ENCODE results near the gene CACNG5.

CACNG5 gene

DNA sequence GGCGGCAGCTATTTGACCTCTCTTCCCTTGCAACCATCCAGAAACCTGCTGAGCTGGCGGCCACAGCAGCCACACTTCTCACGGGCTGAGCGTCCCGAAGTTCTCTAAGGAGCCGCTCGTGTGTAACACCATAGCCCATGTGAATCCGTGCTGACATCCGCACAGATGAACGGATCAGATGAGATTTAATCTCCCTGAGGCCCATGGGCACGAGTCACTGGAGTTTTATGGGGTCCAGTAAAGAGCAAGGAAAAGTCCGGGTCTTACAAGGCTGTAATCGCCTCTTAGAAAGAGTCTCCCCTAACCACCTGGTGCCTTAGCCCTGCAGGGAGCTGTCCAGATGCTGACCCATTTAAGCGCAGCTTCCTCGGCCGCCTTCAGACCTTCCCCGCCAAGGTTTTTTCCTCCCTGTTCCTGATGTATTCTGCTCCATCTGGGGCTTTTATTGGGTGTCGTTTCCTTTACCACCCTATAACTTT, 5.5 kb upstream of the CACNG5 start:
- no peak for DNase-seq

- DNase-seq = no peak
Observed at GRCh38 chr17:66829883-66830282, 5.0 kb upstream of the CACNG5 start.

DNA sequence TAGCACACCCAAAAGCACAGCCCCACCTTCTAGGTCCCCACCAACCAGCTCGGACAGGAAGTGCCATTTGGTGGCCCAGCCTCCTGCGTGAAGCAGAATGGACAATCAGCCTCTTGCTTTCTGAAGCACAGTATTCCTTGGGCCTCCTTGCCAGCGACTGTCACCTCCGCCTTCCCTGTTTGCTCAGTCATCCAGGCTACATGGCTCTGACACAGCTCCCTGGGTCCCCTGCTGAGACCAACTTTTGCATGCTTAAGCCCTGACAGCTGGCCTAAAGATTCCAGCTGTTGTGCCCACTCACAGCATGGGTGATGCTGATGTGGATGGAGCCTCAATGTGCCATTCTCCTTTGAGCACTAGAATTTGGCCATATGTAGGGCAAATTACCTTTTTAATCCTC, 4.5 kb upstream of the CACNG5 start:
- no peak for DNase-seq

DNA sequence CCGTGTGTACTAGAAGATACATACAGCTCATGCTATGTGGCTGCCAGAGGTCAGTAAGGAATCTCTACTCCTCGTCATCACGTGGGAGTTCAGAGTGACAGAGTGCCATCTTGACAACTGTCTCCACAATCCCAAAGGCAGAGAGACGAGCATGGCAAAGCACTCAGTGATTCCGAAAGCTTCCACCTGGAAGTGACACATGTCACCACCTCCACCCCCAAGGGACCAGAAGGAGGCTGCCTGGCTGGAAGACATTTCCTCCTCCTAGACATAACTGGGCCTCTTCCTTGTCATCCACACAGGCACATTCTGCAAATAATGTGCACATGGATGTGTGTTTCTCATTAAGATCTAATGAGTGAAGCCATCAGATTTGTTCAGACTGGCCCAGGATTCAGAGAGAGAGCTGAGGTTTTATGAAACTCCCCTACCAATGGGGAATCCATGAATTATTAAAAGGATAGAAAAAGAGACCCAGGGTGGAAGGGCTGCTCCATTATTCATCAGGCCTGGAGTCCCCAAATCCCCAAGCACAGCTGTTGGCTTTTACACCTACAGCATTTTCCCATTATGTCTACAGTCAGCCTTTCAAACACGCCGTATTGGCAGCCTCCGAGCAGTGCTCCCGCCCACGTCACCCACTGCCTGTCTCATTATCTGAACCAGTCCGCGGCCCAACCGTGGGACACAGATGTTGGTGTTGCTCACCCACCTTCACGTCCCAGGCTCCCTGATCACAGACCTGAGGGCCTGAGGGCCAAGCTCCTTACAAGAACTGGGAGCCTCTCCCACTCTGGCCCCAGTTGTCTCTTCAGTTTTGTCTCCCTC, 3.3 kb upstream of the CACNG5 start:
- no peak for DNase-seq

GRCh38 chr17:66833201-66833600, 1.7 kb upstream of the CACNG5 start:
- DNase-seq = no peak

DNA sequence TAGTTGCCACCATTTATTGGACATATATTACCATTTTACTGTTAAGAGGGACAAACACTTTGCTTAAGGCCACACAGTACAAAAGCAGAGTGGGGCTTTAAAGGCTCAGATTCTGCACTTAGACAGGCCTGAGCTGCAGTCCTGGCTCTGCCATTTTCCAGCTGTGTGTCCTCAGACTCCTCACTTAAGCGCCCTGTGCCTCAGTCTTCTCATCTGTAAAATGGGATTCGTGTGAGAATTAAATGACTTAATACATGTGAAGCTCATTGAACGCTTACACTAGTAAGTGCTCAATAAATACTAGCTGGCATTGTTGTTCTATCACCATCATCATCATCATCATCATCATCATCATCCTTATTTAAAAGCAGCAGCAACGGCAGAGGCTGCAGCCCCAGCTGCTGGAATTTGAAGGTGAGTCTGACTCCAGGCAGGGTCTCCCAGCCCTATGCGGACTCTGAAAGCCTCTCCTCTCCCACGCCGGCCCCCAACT, 445 bp upstream of the CACNG5 start:
- DNase-seq = no peak

DNA sequence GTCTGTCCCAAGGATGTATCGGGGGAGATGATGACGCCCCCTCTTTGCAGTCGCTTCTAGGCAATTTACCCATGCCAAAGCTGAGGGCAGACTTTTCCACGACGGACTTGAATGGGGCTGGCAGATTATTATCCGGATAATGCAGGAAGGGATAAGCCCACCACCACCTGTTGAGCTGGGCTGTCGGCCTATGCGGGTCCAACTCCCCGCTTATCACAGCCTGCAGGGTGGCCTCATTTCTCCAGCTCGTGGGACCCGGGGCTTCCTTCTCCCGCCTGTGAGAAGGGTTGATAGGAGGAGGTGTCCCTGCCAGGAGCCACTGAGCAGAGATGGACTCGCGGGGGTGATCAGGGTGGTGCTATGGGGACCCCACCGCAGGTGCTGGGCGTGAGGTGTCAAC, 559 bp downstream of the CACNG5 start:
- DNase-seq = no peak

- no peak for DNase-seq
Observed at GRCh38 chr17:66836063-66837005, 1.4 kb downstream of the CACNG5 start.

DNA sequence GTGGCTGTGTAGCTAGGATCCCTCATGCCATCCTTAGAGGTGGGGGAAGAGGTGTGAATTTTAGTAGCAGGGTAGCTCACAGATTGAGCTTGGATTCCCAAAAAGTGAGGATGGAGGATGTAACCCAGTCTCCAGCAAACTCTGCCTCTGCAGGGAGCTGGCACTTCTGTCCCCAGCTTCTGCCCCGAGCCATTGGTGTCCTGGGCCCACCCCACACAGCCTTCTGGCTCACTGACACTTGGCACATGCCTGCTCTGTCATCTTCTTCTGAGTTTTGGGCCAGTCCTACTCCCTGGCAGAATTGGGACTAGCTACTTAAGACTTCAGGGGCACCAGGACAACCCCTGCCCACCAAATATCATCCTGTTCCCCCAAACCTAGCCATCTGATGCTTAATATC, 2.3 kb downstream of the CACNG5 start:
- no peak for DNase-seq

GRCh38 chr17:66837885-66838665, 3.2 kb downstream of the CACNG5 start:
- no peak for DNase-seq

DNA sequence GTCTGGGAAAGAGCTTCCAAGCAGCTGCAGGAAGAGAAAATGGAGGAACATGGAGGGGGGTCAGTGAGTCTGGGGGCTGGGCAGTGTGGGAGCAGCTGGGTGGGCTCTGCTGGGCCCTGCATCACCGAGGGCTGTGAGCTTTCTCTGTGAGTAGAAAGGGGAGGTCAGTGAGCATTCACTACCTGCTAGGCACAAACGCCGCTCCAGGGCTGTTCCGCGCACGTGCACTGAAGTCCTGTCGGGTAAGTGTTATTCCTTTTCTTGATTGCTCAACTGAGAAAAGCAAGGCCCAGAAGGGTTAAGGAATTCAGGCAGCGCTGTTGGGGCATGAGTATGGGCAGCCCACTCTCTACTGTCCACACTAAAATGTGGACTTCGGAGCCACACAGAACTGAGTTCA, 4.7 kb downstream of the CACNG5 start:
- no peak for DNase-seq

GRCh38 chr17:66840061-66840460, 5.1 kb downstream of the CACNG5 start:
- DNase-seq = no peak

GRCh38 chr17:66841328-66841727, 6.4 kb downstream of the CACNG5 start:
- DNase-seq = no peak

- DNase-seq = no peak
Observed at GRCh38 chr17:66841744-66842143, 6.8 kb downstream of the CACNG5 start.

- DNase-seq = no peak
Observed at GRCh38 chr17:66842505-66842904, 7.6 kb downstream of the CACNG5 start.

DNA sequence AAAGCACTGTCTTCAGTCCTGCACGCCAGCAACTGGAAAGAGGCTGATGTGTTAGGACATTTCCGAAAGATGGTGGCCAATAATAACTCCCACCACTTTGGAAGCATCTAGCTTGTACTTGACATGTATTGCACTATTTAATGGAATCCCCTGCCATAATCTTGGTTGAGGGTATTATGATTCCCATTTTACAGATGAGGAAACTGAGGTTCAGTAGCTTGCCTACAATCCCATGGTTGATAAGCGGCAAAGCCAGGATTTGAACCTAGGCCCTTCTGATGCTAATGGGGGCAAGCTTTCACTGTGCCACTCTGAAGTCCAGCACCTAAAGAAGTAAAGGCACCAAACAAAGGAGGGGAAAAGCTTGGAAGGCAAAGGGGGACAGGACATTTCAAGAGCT, 8.0 kb downstream of the CACNG5 start:
- DNase-seq = no peak

DNA sequence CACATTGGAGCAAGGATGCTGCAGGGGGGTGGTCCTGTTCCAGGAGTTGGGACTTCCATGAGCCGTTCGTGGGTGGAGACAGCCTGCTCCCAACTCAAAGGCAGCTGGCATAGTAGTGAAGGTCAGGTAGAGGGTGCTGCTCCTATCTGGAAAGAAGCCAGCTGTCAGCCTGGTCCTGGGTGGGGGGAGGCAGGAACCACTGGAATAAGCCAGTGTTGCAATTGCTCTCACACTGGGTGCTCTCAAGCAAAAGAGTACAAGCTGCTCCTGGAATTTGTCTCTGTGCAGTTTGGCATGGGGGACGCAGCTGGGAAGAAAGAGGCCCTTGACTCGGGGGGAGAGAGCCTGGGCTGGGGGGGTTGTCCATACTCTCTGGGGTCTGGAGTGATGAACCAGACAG, 8.7 kb downstream of the CACNG5 start:
- DNase-seq = no peak

GRCh38 chr17:66847704-66848103, 12.8 kb downstream of the CACNG5 start:
- DNase-seq = no peak

DNA sequence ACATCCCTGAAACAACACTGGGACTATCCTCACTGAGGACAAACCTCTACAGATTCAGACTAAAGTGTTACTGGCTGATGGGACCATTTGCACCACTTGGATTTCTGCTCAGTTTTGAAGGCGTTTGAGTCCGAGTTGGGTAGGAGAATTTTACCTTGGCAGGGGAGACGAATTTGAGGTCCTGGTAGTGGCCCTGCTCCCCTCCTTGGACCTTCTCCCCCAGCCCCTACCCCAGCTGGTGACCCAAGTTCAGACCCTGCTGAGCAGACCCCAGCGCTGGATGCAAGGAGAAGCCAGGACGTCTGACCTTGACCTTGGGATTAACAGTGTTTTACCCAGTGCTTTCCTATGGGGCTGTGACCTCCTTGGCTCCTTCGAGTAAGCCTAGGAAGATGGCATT, 13.6 kb downstream of the CACNG5 start:
- DNase-seq = no peak

DNA sequence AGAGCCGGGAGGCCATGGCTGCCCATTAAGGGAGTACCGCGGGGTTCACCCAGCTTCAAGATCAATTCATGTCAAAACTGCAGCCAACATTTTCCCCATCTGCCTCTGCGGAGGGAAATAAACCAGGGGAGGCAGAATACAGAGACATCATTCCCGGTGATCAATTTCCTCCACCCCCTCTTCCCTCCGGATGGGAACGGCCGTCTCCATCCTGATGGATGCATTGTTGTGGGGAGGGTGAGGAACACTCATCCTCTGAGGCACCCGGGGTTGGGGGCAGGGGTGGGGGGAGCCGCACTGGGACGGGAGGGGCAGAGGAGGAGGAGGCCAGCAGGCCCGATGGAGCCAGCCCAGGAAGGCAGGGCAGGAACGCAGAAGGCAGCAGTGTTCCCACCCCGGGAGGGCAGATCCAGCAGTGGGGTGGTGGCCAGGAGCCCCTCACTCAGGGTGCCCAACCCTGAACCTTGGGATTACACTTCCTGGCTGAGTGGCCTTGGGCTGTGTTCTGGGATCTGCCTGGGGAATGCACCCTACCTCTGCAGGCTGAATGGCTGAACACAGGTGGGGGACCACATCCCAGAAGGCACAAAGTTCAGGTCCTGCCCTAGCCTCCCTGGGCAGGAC, 14.2 kb downstream of the CACNG5 start:
- DNase-seq = no peak

DNA sequence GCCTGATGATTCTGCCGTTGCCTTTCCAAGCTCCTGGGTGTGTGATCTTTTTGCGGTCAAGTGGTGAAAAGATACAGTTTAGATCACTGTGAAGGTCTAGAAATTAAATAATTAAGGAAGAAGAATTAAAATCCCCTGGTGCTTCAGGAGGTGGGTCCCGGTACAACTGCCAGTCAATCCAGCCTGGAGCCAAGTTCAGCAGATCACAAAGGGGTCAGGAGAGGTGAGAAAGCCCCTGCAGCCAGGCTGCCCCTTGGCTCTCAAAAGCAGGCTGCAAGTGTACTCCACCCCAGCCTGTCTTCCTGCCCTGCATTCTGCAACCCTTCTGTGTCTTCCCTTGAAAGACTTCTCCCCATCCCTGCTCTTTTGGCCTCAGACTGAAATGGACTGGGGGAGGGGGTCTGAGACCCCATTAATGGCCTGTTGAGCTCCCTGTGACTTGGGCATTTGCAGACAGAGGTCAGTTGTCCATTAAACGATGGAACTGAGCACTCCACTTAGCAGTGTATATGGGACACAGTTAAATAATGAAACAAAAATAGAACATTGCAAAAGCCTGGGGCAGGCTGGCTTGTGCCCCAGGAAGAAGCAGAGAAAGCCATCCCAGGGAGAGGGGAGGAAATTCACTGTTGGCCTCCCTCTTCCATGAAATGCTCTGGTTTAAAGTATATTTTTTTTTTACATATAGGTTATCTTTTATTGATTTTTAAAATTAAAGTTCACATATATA, 15.1 kb downstream of the CACNG5 start:
- DNase-seq = no peak

- DNase-seq = no peak
Observed at GRCh38 chr17:66850692-66851091, 15.8 kb downstream of the CACNG5 start.
